ENCODE measurements around the gene CARS1.

Gene CARS1

DNA sequence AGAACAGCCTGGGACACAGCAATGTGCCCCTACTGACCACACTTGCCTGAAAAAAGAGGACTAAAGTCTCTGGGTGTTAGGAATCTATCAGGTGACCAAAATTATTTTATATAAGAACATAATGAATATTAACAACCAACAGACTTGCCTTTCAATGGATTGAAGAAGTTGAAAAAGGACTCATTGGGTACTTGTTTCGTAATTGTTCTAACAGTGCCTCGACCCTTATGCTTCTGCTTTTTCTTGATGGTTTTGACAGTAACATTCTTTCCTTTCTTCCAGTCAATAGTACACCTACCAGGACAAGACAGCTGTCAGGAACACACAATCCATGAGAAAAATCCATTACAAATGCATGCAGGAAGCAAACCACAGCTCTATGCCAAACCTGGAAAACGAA is 99.0 kb downstream of the CARS1 start:
- H3K9me2 ChIP-seq (replicated peaks; ENCODE audit: insufficient read depth, low read length): no peaks in the 10 kb centered on the region
- H3K9me3 ChIP-seq (ENCODE audit: insufficient read depth, low read length): no peaks in the 10 kb centered on the region
- peaks cover 30% of the 10 kb centered on the region for H3K79me2 ChIP-seq (ENCODE audit: insufficient read depth, low read length)
- no peak overlapping the region for H3K4me3 ChIP-seq (ENCODE audit: insufficient read depth, low read length, poor library complexity, severe bottlenecking)
- no peak overlapping the region for H3K4me2 ChIP-seq (ENCODE audit: low read depth, low read length, poor library complexity, severe bottlenecking)
- no peaks in the 10 kb centered on the region for H3K27me3 ChIP-seq (ENCODE audit: low read length)
- H2AFZ ChIP-seq (ENCODE audit: low read depth, low read length, severe bottlenecking): no peak overlapping the region
- H3K36me3 ChIP-seq (ENCODE audit: low read length): peaks cover 61% of the 10 kb centered on the region
- TF ChIP-seq, protein P1, sequence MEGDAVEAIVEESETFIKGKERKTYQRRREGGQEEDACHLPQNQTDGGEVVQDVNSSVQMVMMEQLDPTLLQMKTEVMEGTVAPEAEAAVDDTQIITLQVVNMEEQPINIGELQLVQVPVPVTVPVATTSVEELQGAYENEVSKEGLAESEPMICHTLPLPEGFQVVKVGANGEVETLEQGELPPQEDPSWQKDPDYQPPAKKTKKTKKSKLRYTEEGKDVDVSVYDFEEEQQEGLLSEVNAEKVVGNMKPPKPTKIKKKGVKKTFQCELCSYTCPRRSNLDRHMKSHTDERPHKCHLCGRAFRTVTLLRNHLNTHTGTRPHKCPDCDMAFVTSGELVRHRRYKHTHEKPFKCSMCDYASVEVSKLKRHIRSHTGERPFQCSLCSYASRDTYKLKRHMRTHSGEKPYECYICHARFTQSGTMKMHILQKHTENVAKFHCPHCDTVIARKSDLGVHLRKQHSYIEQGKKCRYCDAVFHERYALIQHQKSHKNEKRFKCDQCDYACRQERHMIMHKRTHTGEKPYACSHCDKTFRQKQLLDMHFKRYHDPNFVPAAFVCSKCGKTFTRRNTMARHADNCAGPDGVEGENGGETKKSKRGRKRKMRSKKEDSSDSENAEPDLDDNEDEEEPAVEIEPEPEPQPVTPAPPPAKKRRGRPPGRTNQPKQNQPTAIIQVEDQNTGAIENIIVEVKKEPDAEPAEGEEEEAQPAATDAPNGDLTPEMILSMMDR (IDR thresholded peaks at IDR 0.05; ENCODE audit: insufficient read depth, low read length, poor library complexity, severe bottlenecking): no peak
- TF ChIP-seq EZH2phosphoT487 (conservative IDR thresholded peaks at IDR 0.05; ENCODE audit: low read length): no peak
- peaks cover 8% of the 10 kb centered on the region; the same call in 1 of the 2 replicates for H4K20me1 ChIP-seq (ENCODE audit: low read depth, low read length)
- H3F3A ChIP-seq (ENCODE audit: insufficient read depth): no peaks in the 10 kb centered on the region
- H3K9ac ChIP-seq (ENCODE audit: low read length): no peak overlapping the region
- H3K27ac ChIP-seq (ENCODE audit: low read depth, low read length): no peak overlapping the region

DNA sequence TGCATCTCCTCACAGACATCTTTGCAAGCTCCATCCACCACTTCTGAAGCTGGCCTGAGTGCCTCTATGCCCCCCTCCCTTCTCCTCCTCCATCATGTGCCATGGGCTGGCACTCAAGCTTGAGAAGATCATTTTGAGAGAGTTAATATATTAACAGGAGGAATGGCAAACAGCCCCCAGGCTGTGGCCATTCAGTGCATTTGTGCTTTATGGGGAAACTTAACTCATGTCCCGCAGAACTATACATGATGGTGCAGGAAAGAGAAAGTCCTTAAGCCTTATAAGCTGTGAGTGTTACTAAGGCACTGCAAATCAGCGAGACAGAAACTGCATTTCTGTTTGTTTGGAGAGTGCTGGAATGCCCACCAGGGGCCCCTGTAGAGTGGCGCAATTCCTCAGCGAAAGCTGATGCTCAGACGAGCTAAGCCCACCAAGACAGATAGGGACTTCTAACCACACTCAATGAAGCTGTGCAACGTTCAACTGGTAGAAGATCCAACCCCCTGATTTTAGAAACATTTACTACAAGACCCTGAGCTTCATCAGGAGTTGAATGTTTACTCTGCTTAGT is 101.2 kb downstream of the CARS1 start:
- Histone ChIP-seq H3F3A (ENCODE audit: insufficient read depth) (no peaks in the 10 kb centered on the region), H3K27me3 (ENCODE audit: low read length) (no peaks in the 10 kb centered on the region), H3K9ac (ENCODE audit: low read length) (no peak overlapping the region), H4K20me1 (ENCODE audit: low read depth, low read length) (peaks cover 8% of the 10 kb centered on the region; the same call in 1 of the 2 replicates), H3K9me2 (replicated peaks; ENCODE audit: insufficient read depth, low read length) (no peaks in the 10 kb centered on the region), H3K4me2 (ENCODE audit: low read depth, low read length, poor library complexity, severe bottlenecking) (no peak overlapping the region), H2AFZ (ENCODE audit: low read depth, low read length, severe bottlenecking) (no peak overlapping the region), H3K79me2 (ENCODE audit: insufficient read depth, low read length) (peaks cover 16% of the 10 kb centered on the region), H3K4me3 (ENCODE audit: insufficient read depth, low read length, poor library complexity, severe bottlenecking) (no peak overlapping the region), H3K36me3 (ENCODE audit: low read length) (peaks cover 72% of the 10 kb centered on the region), H3K9me3 (ENCODE audit: insufficient read depth, low read length) (no peaks in the 10 kb centered on the region), H3K27ac (ENCODE audit: low read depth, low read length) (no peak overlapping the region)
- TF ChIP-seq EZH2phosphoT487 (conservative IDR thresholded peaks at IDR 0.05; ENCODE audit: low read length): no peak
- TF ChIP-seq, protein P1 (IDR thresholded peaks at IDR 0.05; ENCODE audit: insufficient read depth, low read length, poor library complexity, severe bottlenecking): no peak

DNA sequence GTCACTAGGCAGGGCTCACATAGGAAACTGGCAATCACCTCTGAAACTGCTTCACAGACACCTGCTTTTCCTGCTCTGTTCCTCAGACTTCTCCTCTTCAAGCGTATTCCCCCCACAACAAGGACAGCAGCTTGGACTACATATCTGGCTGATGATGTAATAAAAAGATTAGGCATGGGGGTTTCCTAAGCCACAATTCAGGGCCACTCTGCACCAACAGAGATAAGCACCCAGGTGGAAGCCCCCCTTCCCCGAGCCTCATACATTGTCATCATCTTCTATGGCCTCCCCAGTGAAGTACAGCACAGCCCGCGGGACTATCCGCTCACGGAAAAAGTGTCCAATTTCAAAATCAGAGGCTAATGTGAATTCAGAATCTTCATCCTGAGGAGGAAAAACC is 103.0 kb downstream of the CARS1 start:
- Histone ChIP-seq H3K9me2 (replicated peaks; ENCODE audit: insufficient read depth, low read length) (no peaks in the 10 kb centered on the region), H4K20me1 (ENCODE audit: low read depth, low read length) (0 out of 2 replicates have a peak, but pooled peaks cover 5% of the 10 kb centered on the region), H3F3A (ENCODE audit: insufficient read depth) (no peaks in the 10 kb centered on the region), H3K36me3 (ENCODE audit: low read length) (peaks cover 70% of the 10 kb centered on the region), H3K4me3 (ENCODE audit: insufficient read depth, low read length, poor library complexity, severe bottlenecking) (no peak overlapping the region), H2AFZ (ENCODE audit: low read depth, low read length, severe bottlenecking) (no peak overlapping the region), H3K9me3 (ENCODE audit: insufficient read depth, low read length) (no peaks in the 10 kb centered on the region), H3K27me3 (ENCODE audit: low read length) (no peaks in the 10 kb centered on the region), H3K79me2 (ENCODE audit: insufficient read depth, low read length) (peaks cover 12% of the 10 kb centered on the region; the same call in 1 of the 2 replicates), H3K4me2 (ENCODE audit: low read depth, low read length, poor library complexity, severe bottlenecking) (no peak overlapping the region), H3K27ac (ENCODE audit: low read depth, low read length) (no peak overlapping the region), H3K9ac (ENCODE audit: low read length) (no peak overlapping the region)
- TF ChIP-seq EZH2phosphoT487 (conservative IDR thresholded peaks at IDR 0.05; ENCODE audit: low read length): no peak
- TF ChIP-seq, protein P1 (IDR thresholded peaks at IDR 0.05; ENCODE audit: insufficient read depth, low read length, poor library complexity, severe bottlenecking): no peak
